ENCODE data around the gene TNFRSF12A.

DNA sequence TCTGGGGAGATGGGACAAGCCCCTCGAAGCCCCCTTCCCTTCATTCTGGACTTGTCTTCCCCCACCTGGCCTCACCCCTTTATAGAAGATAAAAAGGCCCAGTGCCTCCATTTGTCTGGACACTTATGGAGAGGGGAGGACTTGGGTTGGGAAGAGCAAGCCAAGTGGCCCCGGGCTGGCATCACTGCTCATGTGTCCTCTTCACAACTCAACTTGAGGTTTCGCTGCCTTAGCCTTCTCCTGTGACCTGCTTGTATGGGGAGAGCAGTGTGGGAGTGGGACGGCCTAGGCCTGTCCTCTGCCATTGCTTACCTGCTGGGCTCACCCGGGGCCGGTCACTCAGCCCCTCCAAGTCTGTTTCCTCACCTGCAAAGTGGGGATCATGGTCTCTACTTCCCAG is 49.6 kb upstream of the TNFRSF12A start:
- TF ChIP-seq, protein P1, sequence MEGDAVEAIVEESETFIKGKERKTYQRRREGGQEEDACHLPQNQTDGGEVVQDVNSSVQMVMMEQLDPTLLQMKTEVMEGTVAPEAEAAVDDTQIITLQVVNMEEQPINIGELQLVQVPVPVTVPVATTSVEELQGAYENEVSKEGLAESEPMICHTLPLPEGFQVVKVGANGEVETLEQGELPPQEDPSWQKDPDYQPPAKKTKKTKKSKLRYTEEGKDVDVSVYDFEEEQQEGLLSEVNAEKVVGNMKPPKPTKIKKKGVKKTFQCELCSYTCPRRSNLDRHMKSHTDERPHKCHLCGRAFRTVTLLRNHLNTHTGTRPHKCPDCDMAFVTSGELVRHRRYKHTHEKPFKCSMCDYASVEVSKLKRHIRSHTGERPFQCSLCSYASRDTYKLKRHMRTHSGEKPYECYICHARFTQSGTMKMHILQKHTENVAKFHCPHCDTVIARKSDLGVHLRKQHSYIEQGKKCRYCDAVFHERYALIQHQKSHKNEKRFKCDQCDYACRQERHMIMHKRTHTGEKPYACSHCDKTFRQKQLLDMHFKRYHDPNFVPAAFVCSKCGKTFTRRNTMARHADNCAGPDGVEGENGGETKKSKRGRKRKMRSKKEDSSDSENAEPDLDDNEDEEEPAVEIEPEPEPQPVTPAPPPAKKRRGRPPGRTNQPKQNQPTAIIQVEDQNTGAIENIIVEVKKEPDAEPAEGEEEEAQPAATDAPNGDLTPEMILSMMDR (IDR thresholded peaks at IDR 0.05): no peak
- TF ChIP-seq POLR2A (IDR thresholded peaks at IDR 0.05): no peak
